HAP-1 (cell line): ENCODE measurements around the gene TAS2R14.

Source experiments
- DNase-seq, 2 experiments: peaks; one replicate each; pipeline ENCODE4 v3.0.0-alpha.2; 2016 to 2020; ENCODE audit warnings: low spot score in 2 of 2
- H3K27me3 ChIP-seq: fragments of 250-450 bp; sonication (Bioruptor Pico); 2 replicates; pipeline ENCODE4 v1.5.1; 2020; ENCODE audit warnings: low read depth, mild to moderate bottlenecking, moderate library complexity
- H3K36me3 ChIP-seq: fragments of 250-450 bp; sonication (Bioruptor Pico); replicated peaks from 2 replicates; pipeline ENCODE4 v1.5.1; 2020; ENCODE audit warnings: mild to moderate bottlenecking
- H3K4me1 ChIP-seq: fragments of 250-450 bp; sonication (Bioruptor Pico); 2 replicates; pipeline ENCODE4 v1.5.1; 2020; ENCODE audit warnings: mild to moderate bottlenecking
- H3K4me3 ChIP-seq: fragments of 250-450 bp; sonication (Bioruptor Pico); 2 replicates; pipeline ENCODE4 v1.5.1; 2020; ENCODE audit warnings: mild to moderate bottlenecking, moderate library complexity
- H3K9me3 ChIP-seq: fragments of 250-450 bp; sonication (Bioruptor Pico); 2 replicates; pipeline ENCODE4 v1.5.1; 2020; ENCODE audit warnings: mild to moderate bottlenecking, moderate library complexity
- in situ Hi-C: fragments of 300-500 bp; cut with MboI; formaldehyde crosslinking; loops from 3 replicates; pipeline ENCODE4 v1.14.3; 2020; ENCODE audit warnings: low sequenced_read_pairs, inconsistent platforms, mixed read lengths

Gene TAS2R14

GRCh38 chr12:10891937-10892336 lies 47.1 kb downstream of the TAS2R14 start:
- H3K4me1 ChIP-seq, result peaks cover 3% of the 10 kb centered on the region; the same call in 1 of the 2 replicates
- no peaks in the 10 kb centered on the region for H3K9me3 ChIP-seq
- no peak overlapping the region for H3K4me3 ChIP-seq
- no peaks in the 10 kb centered on the region for H3K27me3 ChIP-seq
- no peak for DNase-seq
- in situ Hi-C loops, result no loop called here
- H3K36me3 ChIP-seq, result no peaks in the 10 kb centered on the region

GRCh38 chr12:10889226-10889625 lies 49.8 kb downstream of the TAS2R14 start:
- H3K4me3 ChIP-seq, result no peak overlapping the region
- H3K4me1 ChIP-seq, result peaks cover 3% of the 10 kb centered on the region; the same call in 1 of the 2 replicates
- no peaks in the 10 kb centered on the region for H3K9me3 ChIP-seq
- H3K27me3 ChIP-seq, result no peaks in the 10 kb centered on the region
- in situ Hi-C loops, result no loop called here
- DNase-seq, result no peak
- H3K36me3 ChIP-seq, result no peaks in the 10 kb centered on the region
